AG04450 (cell line): ENCODE results near the gene VAMP8. TPM values are rescaled to one million over a fixed set of nuclear protein-coding genes. Genes with fewer than 3 reads are reported as not detected.
"Not testable (repeated sequence)": the region's sequence is repeated elsewhere in the genome, so short reads cannot be mapped to it uniquely, and the experiment has no call there.

Experiments
- CTCF ChIA-PET: fragments of 300-600, 350-600 bp; formaldehyde crosslinking; extraction: SDS; loops from one replicate; lab custom pipeline; 2022; ENCODE audit warnings: antibody characterized with exemption, inconsistent platforms; lab: Charles Lee
- POLR2A ChIA-PET: fragments of 350-600 bp; formaldehyde crosslinking; extraction: SDS; loops from one replicate; lab custom pipeline; 2021; ENCODE audit warnings: antibody characterized with exemption, inconsistent platforms; lab: Yijun Ruan, JAX
- DNase-seq: peaks from one replicate; pipeline ENCODE4 v3.0.0-alpha.2; 2011; ENCODE audit warnings: low read depth, low spot score
- H3K27ac ChIP-seq: one replicate; pipeline ENCODE4 v1.5.1; 2012; ENCODE audit warnings: low read depth, low read length, control low read depth
- H3K27me3 ChIP-seq: one replicate; pipeline ENCODE4 v1.6.0; 2012; ENCODE audit warnings: low read length; ENCODE audit not compliant: control insufficient read depth, insufficient read depth
- H3K4me3 ChIP-seq: 2 replicates; pipeline ENCODE4 v1.5.1; 2011; ENCODE audit warnings: mild to moderate bottlenecking, low read depth, low read length, control low read depth
- H3K9me3 ChIP-seq: 2 replicates; pipeline ENCODE4 v1.5.1; 2012; ENCODE audit warnings: low read length; ENCODE audit not compliant: control insufficient read depth, insufficient read depth
- polyA plus RNA-seq: library from polyadenylated mRNA; depleted of rRNA; stranded (reverse); fragments of >200 nt; gene quantifications from 2 replicates; pipeline ENCODE4 v1.2.3, GENCODE V29; 2011
- TF ChIP-seq, protein P1 (sequence below): IDR thresholded peaks from 2 replicates; pipeline ENCODE4 v1.5.1; 2011; ENCODE audit warnings: low read depth, low read length, control low read depth, inconsistent platforms

VAMP8 gene
- polyA plus RNA-seq, 1 experiment, result 3.6 TPM

- POLR2A ChIA-PET, result interaction anchor here (0.6 to 2.0 kb wide), 5 partner anchors 10 to 63 kb away, joined by 3 to 10 read pairs (median 3); partner anchors contain the start of genes C2orf68, MAT2A and USP39
- Histone ChIP-seq H3K27me3 (no peaks in the 10 kb centered on the region), H3K9me3 (no peaks in the 10 kb centered on the region; the same call in 1 of the 2 replicates), H3K4me3 (peak overlapping the region; percentile 96), H3K27ac (peak overlapping the region; percentile 31)
- CTCF ChIA-PET, result interaction anchor here (0.8 to 1.4 kb wide), 2 partner anchors 26 to 35 kb away, joined by 4 read pairs; no protein-coding TSS in a partner anchor
- TF ChIP-seq, protein P1, sequence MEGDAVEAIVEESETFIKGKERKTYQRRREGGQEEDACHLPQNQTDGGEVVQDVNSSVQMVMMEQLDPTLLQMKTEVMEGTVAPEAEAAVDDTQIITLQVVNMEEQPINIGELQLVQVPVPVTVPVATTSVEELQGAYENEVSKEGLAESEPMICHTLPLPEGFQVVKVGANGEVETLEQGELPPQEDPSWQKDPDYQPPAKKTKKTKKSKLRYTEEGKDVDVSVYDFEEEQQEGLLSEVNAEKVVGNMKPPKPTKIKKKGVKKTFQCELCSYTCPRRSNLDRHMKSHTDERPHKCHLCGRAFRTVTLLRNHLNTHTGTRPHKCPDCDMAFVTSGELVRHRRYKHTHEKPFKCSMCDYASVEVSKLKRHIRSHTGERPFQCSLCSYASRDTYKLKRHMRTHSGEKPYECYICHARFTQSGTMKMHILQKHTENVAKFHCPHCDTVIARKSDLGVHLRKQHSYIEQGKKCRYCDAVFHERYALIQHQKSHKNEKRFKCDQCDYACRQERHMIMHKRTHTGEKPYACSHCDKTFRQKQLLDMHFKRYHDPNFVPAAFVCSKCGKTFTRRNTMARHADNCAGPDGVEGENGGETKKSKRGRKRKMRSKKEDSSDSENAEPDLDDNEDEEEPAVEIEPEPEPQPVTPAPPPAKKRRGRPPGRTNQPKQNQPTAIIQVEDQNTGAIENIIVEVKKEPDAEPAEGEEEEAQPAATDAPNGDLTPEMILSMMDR, result no peak
- no peak for DNase-seq
Observed at GRCh38 chr2:85601771-85602475, 24.5 kb downstream of the VAMP8 start.

- no peaks in the 10 kb centered on the region for H3K27me3 ChIP-seq
- CTCF ChIA-PET, result interaction anchor here (0.8 kb wide), 1 partner anchor 27 kb away, joined by 4 read pairs; no protein-coding TSS in a partner anchor
- peak within 1 kb of the TSS; percentile 61 for H3K27ac ChIP-seq
- H3K9me3 ChIP-seq, result no peaks in the 10 kb centered on the region; the same call in 1 of the 2 replicates
- peak; percentile 44 for DNase-seq
- H3K4me3 ChIP-seq, result peak within 1 kb of the TSS; percentile 96
- TF ChIP-seq, protein P1, result peak; percentile 36; the same call in 1 of the 2 replicates
- POLR2A ChIA-PET, result interaction anchor here (1.0 to 2.0 kb wide), 4 partner anchors 9 to 248 kb away, joined by 3 to 10 read pairs (median 4); partner anchors contain the start of genes C2orf68, ELMOD3, MAT2A and RETSAT
Observed at GRCh38 chr2:85602476-85603234, 25.3 kb downstream of the VAMP8 start, which contains the start of gene TMEM150A. Gene TMEM150A (minus strand): TSS chr2:85602698. CDS start chr2:85601948, 750 bp downstream.

DNA sequence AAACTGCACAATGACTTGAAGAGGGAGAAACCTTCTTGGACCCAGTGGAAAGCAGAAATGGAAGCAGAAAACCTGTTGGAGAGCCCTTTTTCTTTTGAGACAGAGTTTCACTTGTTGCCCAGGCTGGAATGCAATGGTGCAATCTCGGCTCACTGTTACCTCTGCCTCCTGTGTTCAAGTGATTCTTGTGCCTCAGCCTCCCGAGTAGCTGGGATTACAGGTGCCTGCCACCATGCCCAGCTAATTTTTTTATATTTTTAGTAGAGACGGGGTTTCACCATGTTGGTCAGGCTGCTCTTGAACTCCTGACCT lies 26.7 kb downstream of the VAMP8 start:
- peak overlapping the region; percentile 25; the same call in 1 of the 2 replicates for H3K4me3 ChIP-seq
- not testable (repeated sequence) for H3K27me3 ChIP-seq, H3K27ac ChIP-seq, DNase-seq, H3K9me3 ChIP-seq
- CTCF ChIA-PET, result interaction anchor here (1.1 to 1.5 kb wide), 2 partner anchors 33 to 52 kb away, joined by 3 to 5 read pairs; no protein-coding TSS in a partner anchor
- POLR2A ChIA-PET, result interaction anchor here (2.3 kb wide), 1 partner anchor 9 kb away, joined by 17 read pairs; the partner anchor contains the start of gene RNF181

DNA sequence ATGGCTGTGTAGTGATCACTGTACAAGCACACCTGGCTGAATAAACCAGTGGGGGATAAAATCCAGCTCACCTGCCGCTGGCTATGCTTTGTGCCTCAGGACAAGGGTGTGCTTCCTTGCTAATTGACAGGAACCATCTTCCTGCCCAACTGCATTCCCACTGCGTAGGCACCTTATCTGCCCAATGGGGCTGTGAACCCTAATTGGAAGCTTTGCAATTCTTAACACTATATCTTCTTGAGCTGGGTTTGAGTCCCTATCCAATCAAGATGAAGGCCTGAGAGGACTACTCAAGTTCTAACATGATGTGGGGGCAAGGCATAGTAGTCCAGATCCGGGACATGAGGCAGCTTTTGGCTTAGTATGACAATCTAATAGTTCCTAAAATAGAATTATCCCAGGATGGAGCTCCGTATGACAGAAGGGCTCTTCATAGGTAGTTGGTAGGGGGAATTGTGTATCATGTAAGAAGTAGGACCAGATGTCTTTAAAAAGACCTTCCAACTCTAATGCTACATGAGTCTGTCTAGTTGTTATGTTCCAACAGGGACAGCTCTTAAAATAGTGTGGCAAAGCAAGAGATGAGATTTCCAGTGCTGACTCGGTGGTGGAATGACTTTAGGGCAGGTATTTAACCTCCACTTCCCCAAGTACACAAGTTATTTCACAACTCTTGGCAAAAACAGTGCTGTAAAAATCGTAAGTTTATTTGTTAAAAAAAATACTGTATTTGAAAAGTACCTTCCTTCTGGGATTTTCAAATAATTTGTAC lies 27.4 kb downstream of the VAMP8 start:
- CTCF ChIA-PET, result interaction anchor here (0.5 to 1.5 kb wide), 4 partner anchors 33 to 184 kb away, joined by 3 to 5 read pairs (median 3); no protein-coding TSS in a partner anchor

More for the DNA sequence above, 27.4 kb downstream of the VAMP8 start:
- DNase-seq, result no peak
- TF ChIP-seq, protein P1, result no peak
- POLR2A ChIA-PET, result interaction anchor here (0.9 to 2.3 kb wide), 3 partner anchors 9 to 250 kb away, joined by 3 to 17 read pairs (median 4); partner anchors contain the start of genes ELMOD3, RETSAT and RNF181
- H3K4me3 ChIP-seq, result no peak overlapping the region
- no peak overlapping the region for H3K27ac ChIP-seq
- no peaks in the 10 kb centered on the region for H3K27me3 ChIP-seq
- H3K9me3 ChIP-seq, result no peaks in the 10 kb centered on the region; the same call in 1 of the 2 replicates
